Thoracic aorta (tissue), 2 donors: ENCODE data around the gene CRELD1. TPM values are rescaled to one million over a fixed set of nuclear protein-coding genes. Genes with fewer than 3 reads are reported as not detected.

ENCODE experiments used
- ATAC-seq: fragments of 150-250 bp; one replicate; pipeline ENCODE4 v1.8.0; 2017; ENCODE audit warnings: low read depth; ENCODE audit not compliant: insufficient number of reproducible peaks, low FRiP score
- DNase-seq: peaks from one replicate; pipeline ENCODE4 v3.0.0-alpha.2; 2020; ENCODE audit warnings: low spot score
- H3K27ac ChIP-seq, 2 donors: fragments of 200-600 bp; sonication (generic); 1 replicate in 1 of 2; 2 replicates in 1 of 2; pipeline ENCODE4 v1.5.1; 2016; ENCODE audit warnings: mild to moderate bottlenecking in 2 of 2, moderate library complexity in 2 of 2
- H3K27me3 ChIP-seq: fragments of 200-600 bp; sonication (generic); replicated peaks from 2 replicates; pipeline ENCODE4 v1.6.0; 2016; ENCODE audit warnings: mild to moderate bottlenecking; ENCODE audit not compliant: insufficient read depth
- H3K36me3 ChIP-seq: fragments of 200-600 bp; sonication (generic); one replicate; pipeline ENCODE4 v1.5.1; 2016
- H3K4me1 ChIP-seq, 2 donors: fragments of 200-600 bp; sonication (generic); 1 replicate in 1 of 2; 2 replicates in 1 of 2; pipeline versions ENCODE4 v1.5.1 to v1.6.0; 2016; ENCODE audit warnings: low read depth in 2 of 2, mild to moderate bottlenecking in 1 of 2; ENCODE audit not compliant: control insufficient read depth in 1 of 2
- H3K4me3 ChIP-seq: fragments of 200-600 bp; sonication (generic); 2 replicates; pipeline ENCODE4 v1.5.1; 2016; ENCODE audit warnings: mild to moderate bottlenecking
- H3K9me3 ChIP-seq: fragments of 200-600 bp; sonication (generic); 2 replicates; pipeline ENCODE4 v1.5.1; 2016
- CTCF ChIP-seq: fragments of 200-600 bp; sonication (generic); IDR thresholded peaks from one replicate; pipeline ENCODE4 v1.5.1; 2019; ENCODE audit warnings: antibody characterized with exemption
- total RNA-seq, 2 donors: library from RNA; depleted of rRNA; stranded (reverse); fragments of >200 nt; gene quantifications; one replicate each; pipeline versions ENCODE4 v1.1.0 to v1.2.3, GENCODE V29; 2016

The CRELD1 gene
- total RNA-seq, 2 donors from 2014 or later, result 37.2 to 37.4 TPM

DNA sequence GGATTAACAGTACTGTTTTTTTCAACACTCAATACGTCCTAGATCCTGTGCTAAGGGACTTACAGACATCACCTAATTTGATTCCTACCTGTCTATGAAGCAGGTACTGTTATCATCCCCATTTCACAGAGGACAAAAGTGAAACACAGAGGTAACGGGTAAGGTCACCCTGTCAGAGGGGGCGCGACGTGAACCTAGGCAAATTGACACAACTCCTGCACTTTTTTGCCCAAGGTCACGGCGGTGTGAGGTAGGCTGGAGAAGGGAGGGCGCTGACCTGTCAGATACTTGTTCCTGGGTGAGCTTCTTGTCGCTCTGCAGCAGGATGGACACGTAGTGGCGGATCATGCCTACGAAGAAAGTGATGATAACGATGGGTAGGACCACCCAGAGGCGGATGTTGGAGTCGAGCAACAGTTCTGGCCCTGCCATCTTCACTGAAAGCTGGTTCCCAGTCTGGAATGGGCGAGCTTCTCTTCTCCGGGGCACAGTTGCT, 52.6 kb downstream of the CRELD1 start:
- H3K27ac ChIP-seq, result peak overlapping the region; percentile 56 to 83
- H3K36me3 ChIP-seq, result no peaks in the 10 kb centered on the region
- H3K4me3 ChIP-seq, result peak overlapping the region; percentile 81
- no peak for DNase-seq
- no peak for ATAC-seq
- H3K9me3 ChIP-seq, result no peaks in the 10 kb centered on the region
- peaks cover 17 to 40% of the 10 kb centered on the region in 2 donors for H3K4me1 ChIP-seq
- TF ChIP-seq CTCF, result no peak
- H3K27me3 ChIP-seq, result no peaks in the 10 kb centered on the region

DNA sequence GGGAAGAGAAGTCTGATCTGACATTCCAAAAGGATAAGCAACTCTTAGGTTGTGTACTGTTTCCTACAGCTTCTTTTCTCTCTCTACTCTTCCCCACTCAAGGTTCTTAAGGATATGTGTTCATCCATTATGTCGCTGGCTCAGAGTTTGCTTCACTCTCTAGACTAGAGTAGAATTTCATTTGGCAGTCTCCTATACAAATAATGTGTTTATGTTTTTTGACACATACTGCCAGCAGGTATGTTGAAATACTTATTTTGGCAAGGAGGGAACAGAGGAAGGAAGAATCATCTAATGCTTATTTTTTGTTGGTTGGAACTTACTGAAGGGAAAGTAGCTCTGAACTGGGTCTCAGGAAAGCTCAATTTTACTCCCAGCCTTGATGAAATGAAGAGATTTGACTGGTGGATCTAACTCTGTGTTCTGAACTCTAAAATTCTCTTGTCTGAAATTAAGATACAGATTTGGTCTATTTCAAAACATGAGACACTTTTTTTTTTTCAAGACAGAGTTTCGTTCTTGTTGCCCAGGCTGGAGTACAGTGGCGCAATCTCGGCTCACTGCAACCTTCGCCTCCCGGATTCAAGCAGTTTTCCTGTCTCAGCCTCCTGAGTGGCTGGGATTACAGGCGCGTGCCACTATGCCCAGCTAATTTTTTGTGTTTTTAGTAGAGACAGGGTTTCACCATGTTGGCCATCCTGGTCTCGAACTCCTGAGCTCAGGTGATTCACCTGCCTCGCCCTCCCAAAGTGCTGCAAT, 60.6 kb downstream of the CRELD1 start:
- H3K27ac ChIP-seq, result no peak overlapping the region
- H3K36me3 ChIP-seq, result no peaks in the 10 kb centered on the region
- no peaks in the 10 kb centered on the region for H3K9me3 ChIP-seq
- ATAC-seq (no peak), DNase-seq (no peak)
- no peaks in the 10 kb centered on the region for H3K4me1 ChIP-seq
- no peaks in the 10 kb centered on the region for H3K27me3 ChIP-seq
- no peak overlapping the region for H3K4me3 ChIP-seq
- TF ChIP-seq CTCF, result no peak

Other genes starting within 250 kb of the CRELD1 start
- gene CPNE9, start 230.0 kb upstream of the CRELD1 start, total RNA-seq, result not detected
- 10 to 100 TPM; 16.4 to 21.0 TPM for gene BRPF1, start 202.1 kb upstream of the CRELD1 start, total RNA-seq
- 10 to 100 TPM; 23.0 to 26.3 TPM for gene OGG1, start 183.9 kb upstream of the CRELD1 start, total RNA-seq
- 10 to 100 TPM; 50.9 to 69.7 TPM for gene CAMK1, start 163.9 kb upstream of the CRELD1 start, total RNA-seq
- gene TADA3, start 141.4 kb upstream of the CRELD1 start, total RNA-seq, result 10 to 100 TPM; 61.7 to 73.6 TPM
- gene ARPC4, start 140.8 kb upstream of the CRELD1 start, total RNA-seq, result 100 to 1,000 TPM; 196 to 204 TPM
- 10 to 100 TPM; 77.0 to 91.9 TPM for gene TTLL3, start 123.6 kb upstream of the CRELD1 start, total RNA-seq
- 10 to 100 TPM; 24.5 to 41.3 TPM for gene RPUSD3, start 89.8 kb upstream of the CRELD1 start, total RNA-seq
- gene CIDEC, start 53.6 kb upstream of the CRELD1 start, total RNA-seq, result 1 to 10 TPM; 2.0 to 2.6 TPM
- gene JAGN1, start 43.2 kb upstream of the CRELD1 start, total RNA-seq, result 10 to 100 TPM; 21.5 to 38.6 TPM
- 10 to 100 TPM in 1 of 2 donors, 1 to 10 TPM in 1; 5.7 to 11.9 TPM for gene IL17RE, start 31.0 kb upstream of the CRELD1 start, total RNA-seq
- 10 to 100 TPM; 52.2 to 59.4 TPM for gene IL17RC, start 16.7 kb upstream of the CRELD1 start, total RNA-seq
- 1 to 10 TPM; 3.3 to 5.8 TPM for gene PRRT3, start 18.6 kb downstream of the CRELD1 start, total RNA-seq
- 10 to 100 TPM; 37.0 to 50.2 TPM for gene EMC3, start 53.0 kb downstream of the CRELD1 start, total RNA-seq
- 1 to 10 TPM; 1.3 to 9.9 TPM for gene FANCD2, start 92.6 kb downstream of the CRELD1 start, total RNA-seq
- gene FANCD2OS, start 174.4 kb downstream of the CRELD1 start, total RNA-seq, result not detected
- 100 to 1,000 TPM in 1 of 2 donors, 10 to 100 TPM in 1; 55.0 to 126 TPM for gene BRK1, start 181.8 kb downstream of the CRELD1 start, total RNA-seq
- 10 to 100 TPM; 25.9 to 43.7 TPM for gene VHL, start 207.9 kb downstream of the CRELD1 start, total RNA-seq
- gene IRAK2, start 231.1 kb downstream of the CRELD1 start, total RNA-seq, result 10 to 100 TPM in 1 of 2 donors, 1 to 10 TPM in 1; 5.7 to 13.8 TPM